GM13977 (cell line): Measurements from ENCODE around the gene CDX2.

ENCODE experiments used
- DNase-seq: peaks from one replicate; pipeline ENCODE4 v3.0.0; 2012; ENCODE audit warnings: low spot score
- CTCF ChIP-seq: IDR thresholded peaks from 2 replicates; pipeline ENCODE4 v1.5.1; 2012; ENCODE audit warnings: mild to moderate bottlenecking, control low read depth; ENCODE audit not compliant: insufficient read depth; ENCODE audit errors: extremely low read depth, missing control alignments
- in situ Hi-C: fragments of 300-500 bp; cut with MboI; formaldehyde crosslinking; loops from one replicate; pipeline ENCODE4 v1.12.0; 2022; ENCODE audit warnings: low sequenced_read_pairs, low pct_unique_long_range_greater_than_20kb, mixed read lengths, inconsistent platforms; ENCODE audit not compliant: unreplicated experiment

CDX2 gene

GRCh38 chr13:27915301-27916207 lies 53.6 kb downstream of the CDX2 start:
- TF ChIP-seq CTCF = no peak
- DNase-seq = no peak
- in situ Hi-C loops = no loop called here

- no peak for DNase-seq
- no peak for TF ChIP-seq CTCF
- in situ Hi-C loops = no loop called here
Observed at GRCh38 chr13:27913160-27913559, 56.0 kb downstream of the CDX2 start.

- in situ Hi-C loops = no loop called here
- DNase-seq = no peak
- no peak for TF ChIP-seq CTCF
Observed at GRCh38 chr13:27911521-27911920, 57.6 kb downstream of the CDX2 start.
